Measurements from ENCODE around the gene CYP3A4. TPM values are rescaled to one million over a fixed set of nuclear protein-coding genes. Genes with fewer than 3 reads are reported as not detected.
"Not testable (repeated sequence)": the region's sequence is repeated elsewhere in the genome, so short reads cannot be mapped to it uniquely, and the experiment has no call there.

Gene CYP3A4
- total and polyA plus RNA-seq, 2 of the 8 experiments (the other 6 are each of a cell fraction or from before 2014, with no cell fraction given), result not detected

DNA sequence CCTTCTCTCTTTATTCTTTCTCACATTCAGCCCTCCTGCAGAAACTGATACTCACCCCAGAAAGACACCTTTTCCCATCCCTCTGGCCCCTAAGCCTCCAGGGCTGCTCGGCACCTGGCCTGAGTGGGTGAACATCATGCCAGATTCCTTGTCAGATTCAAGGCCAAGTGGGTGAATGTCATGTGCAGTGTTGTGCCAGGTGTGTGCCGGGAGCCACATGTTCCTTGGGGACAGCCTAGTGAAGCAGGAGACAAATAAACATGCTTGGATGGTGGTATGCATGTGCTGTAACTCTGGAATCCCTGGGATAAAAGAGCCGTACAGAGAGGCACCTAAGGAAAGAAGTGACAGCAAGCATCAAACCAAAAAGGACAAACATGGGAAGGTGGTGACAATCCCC is 1.7 kb upstream of the CYP3A4 start:
- H3K18ac ChIP-seq (ENCODE audit: extremely low read depth, low read length); H2BK15ac ChIP-seq (ENCODE audit: low read length): not testable (repeated sequence)
- WGBS, 2 experiments (ENCODE audit: extremely low coverage in 1 of 2, insufficient coverage in 1 of 2, insufficient read length in 1 of 2, insufficient replicate concordance in 2 of 2, low coverage in 1 of 2, low lambda C conversion rate in 2 of 2, missing lambda C conversion rate in 1 of 2), result 87% methylated on average over 3 of the region's 3 CpGs; no CpG with 5 or more reads in 1 of the 2 experiments

More for the DNA sequence above, 1.7 kb upstream of the CYP3A4 start:
- not testable (repeated sequence) for H3K27me3 ChIP-seq (replicated peaks in 1 of 4; ENCODE audit: control insufficient read depth in 3 of 4, extremely low read depth in 1 of 4, insufficient read depth in 3 of 4, low read length in 3 of 4); H3K9ac ChIP-seq (replicated peaks in 1 of 4; ENCODE audit: extremely low read depth in 1 of 4, low read depth in 3 of 4, low read length in 3 of 4); H3K23me2 ChIP-seq (ENCODE audit: low read depth, low read length); H3K9me3 ChIP-seq (ENCODE audit: insufficient read depth in 2 of 2, low read depth in 1 of 2, low read length in 1 of 2); H3K4ac ChIP-seq (replicated peaks; ENCODE audit: insufficient read length, low read depth, low read length); H3K27ac ChIP-seq (ENCODE audit: low read depth, low read length); H2AFZ ChIP-seq (ENCODE audit: low read length); H3K23ac ChIP-seq (ENCODE audit: insufficient read length); DNase-seq (ENCODE audit: low read depth in 1 of 2, low spot score in 2 of 2); H4K91ac ChIP-seq (replicated peaks; ENCODE audit: insufficient read length, low read length); FAIRE-seq; H3K4me3 ChIP-seq (ENCODE audit: extremely low read depth in 1 of 4, insufficient read depth in 2 of 4, low read depth in 3 of 4, low read length in 4 of 4); H3K79me1 ChIP-seq (ENCODE audit: low read depth, low read length); H4K20me1 ChIP-seq (replicated peaks in 1 of 2; ENCODE audit: control insufficient read depth in 1 of 2, insufficient read depth in 2 of 2, low read length in 2 of 2); H3K36me3 ChIP-seq (ENCODE audit: control insufficient read depth in 2 of 4, insufficient read depth in 4 of 4, low read length in 3 of 4); H2BK20ac ChIP-seq (ENCODE audit: low read length); H3K4me1 ChIP-seq (replicated peaks in 1 of 4; ENCODE audit: control insufficient read depth in 3 of 4, insufficient read depth in 4 of 4, low read length in 3 of 4); H4K5ac ChIP-seq (ENCODE audit: insufficient read length, low read depth, low read length); H3K4me2 ChIP-seq (ENCODE audit: insufficient read depth in 1 of 2, low read depth in 2 of 2, low read length in 2 of 2); H3K14ac ChIP-seq (ENCODE audit: insufficient read length); H2BK12ac ChIP-seq (ENCODE audit: low read depth, low read length); H3K79me2 ChIP-seq (ENCODE audit: control insufficient read depth in 1 of 2, insufficient read depth in 2 of 2, low read length in 2 of 2); H2BK5ac ChIP-seq (ENCODE audit: low read depth, low read length); H3K56ac ChIP-seq (replicated peaks; ENCODE audit: insufficient read length, low read depth, low read length); H2AK5ac ChIP-seq (ENCODE audit: low read depth, low read length); H4K8ac ChIP-seq (ENCODE audit: extremely low read depth, insufficient read depth, low read length); H2BK120ac ChIP-seq (replicated peaks; ENCODE audit: low read depth, low read length)
- POLR2A ChIA-PET (ENCODE audit: partially characterized antibody), result interaction anchor here (1.8 kb wide), 1 partner anchor 12 kb away, joined by 3 read pairs; no protein-coding TSS in a partner anchor
- CTCF ChIA-PET (ENCODE audit: partially characterized antibody), result interaction anchor here (1.1 kb wide), 1 partner anchor 194 kb away, joined by 3 read pairs; no protein-coding TSS in a partner anchor
